ENCODE data around the gene NAA15.
"Not testable (repeated sequence)": the region's sequence is repeated elsewhere in the genome, so short reads cannot be mapped to it uniquely, and the experiment has no call there.

Gene NAA15

DNA sequence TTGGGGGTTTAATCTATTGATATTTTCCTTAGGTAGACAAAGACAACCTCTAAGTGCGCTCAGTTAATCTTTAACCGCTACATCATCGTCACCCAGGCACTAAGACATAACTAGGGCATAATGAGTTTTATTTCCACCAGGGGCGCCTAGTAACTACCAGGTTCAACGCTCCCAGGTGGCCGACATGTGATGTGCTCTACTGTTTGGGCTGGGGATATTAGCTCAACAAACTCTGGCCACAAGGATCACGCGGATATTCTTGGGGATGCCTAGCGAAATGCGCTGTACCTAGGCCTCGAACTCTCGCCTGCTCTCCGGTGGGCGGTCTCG lies 151.7 kb downstream of the NAA15 start:
- peak; percentile 45 to 49 for DNase-seq (ENCODE audit: low read depth in 2 of 2)

DNA sequence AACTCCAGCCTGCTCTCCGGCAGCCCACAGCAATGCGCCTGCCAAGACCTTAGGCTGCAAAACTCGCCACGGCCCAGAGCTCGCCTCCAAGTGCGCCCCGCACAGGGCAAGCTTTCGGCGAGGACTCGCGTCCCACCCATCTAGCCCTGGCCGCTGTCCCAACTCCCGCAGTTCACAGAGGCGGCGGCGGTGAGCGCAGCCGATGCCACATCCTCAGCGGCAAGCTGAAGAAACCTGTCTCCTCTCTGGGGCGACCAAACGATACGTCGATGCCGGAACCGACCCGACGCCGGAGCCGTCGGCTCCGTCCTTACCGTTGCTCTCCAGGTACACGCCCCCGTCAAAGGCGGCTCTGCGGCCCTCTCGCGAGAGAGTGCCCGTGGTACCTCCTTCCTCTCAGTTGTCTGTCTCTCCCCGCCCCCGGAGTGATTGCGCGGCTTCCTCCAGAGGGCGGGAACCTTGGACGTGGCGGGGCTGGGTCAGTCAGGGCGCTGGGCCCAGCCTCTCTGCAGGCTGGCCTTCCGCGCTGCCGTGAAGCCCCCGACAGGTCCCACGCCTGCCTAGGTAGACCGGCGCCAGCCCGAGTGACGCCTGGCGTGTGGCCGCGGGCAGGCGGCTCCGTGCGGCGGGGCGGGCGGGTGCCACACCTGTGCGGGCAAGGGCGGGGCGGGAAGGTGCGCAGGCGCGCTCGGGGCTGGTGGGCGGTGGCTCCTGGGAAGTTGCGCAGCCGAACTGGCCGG lies 152.2 kb downstream of the NAA15 start:
- DNase-seq (ENCODE audit: low read depth in 2 of 2), result peak; percentile 94 to 95

DNA sequence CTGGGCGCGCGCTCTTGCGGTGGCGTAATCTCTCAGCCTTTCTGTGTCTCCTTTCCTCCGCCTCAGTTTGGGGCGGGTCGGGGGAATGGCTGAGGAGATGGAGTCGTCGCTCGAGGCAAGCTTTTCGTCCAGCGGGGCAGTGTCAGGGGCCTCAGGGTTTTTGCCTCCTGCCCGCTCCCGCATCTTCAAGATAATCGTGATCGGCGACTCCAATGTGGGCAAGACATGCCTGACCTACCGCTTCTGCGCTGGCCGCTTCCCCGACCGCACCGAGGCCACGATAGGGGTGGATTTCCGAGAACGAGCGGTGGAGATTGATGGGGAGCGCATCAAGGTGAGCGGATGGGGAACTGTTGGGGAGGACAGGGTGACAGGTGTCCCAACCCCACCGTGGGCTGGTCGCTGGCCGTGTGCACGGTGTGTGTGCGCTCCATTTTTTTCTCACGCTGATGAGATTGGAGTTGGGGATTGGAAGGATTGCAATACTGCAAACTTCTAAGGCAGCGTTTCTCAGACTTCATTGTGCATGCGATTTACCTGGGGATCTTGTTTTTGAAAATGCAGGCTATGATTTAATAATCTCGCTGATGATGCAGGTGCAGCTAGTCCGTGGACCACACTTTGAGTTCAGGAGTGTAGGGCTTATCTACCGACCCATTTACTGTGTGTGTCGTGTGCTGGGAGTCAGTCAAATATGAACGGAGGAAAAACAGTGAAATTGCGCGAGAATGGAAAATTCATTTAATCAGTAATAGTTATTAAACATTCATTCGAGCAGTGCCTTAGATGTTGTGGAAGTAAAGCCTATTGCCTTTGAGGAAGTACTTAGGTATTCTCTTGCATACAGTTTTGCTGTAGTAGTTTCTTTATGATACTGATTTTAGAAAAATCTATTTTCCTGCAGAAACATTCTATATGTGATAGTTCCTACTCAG lies 153.1 kb downstream of the NAA15 start, which contains the start of gene RAB33B:
Gene RAB33B, plus strand, starts transcription at position 11 of the 935 bp plus-strand sequence. Its CDS starts 75 bp downstream, at position 86.
- DNase-seq (ENCODE audit: low read depth in 2 of 2), result no peak

DNA sequence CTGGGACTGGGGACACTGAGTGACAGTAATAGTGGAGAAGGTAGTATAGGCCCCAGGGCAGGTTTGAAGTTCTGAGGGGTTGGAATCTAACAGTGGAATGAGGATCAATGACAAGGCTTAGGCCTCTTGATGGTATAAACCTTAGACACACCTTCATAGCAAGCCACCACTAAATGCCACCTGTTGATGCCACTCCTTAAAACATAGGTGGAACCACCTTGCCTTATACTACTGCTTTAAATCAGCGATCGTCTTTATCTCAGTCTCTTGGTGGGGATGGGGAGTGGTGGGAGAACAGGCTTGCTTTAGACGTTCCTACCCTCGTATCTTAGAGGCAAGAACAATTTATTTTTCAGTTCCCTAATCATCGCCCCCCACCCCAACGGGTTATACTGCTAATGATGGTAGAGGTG lies 153.8 kb downstream of the NAA15 start:
- no peak for DNase-seq (ENCODE audit: low read depth in 2 of 2)

DNA sequence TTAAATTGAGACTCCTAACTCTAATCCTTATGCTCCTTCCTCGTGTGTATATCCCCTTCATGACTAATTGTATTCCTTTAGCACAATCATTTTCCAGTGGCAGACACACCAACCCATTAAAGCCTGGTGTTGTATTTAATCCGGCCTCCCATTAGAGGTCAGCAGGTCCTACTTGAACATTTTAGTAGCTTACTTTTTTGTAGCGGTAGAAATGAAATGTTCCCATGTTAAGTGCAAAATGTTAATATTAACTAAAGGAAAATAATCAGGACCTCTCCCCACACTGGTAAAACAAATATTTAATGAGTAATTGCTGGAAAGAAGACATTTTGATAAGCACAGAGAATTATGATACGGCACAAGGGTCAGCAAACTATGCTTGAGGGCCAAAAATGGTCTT lies 156.0 kb downstream of the NAA15 start:
- DNase-seq (ENCODE audit: low read depth in 2 of 2), result no peak

DNA sequence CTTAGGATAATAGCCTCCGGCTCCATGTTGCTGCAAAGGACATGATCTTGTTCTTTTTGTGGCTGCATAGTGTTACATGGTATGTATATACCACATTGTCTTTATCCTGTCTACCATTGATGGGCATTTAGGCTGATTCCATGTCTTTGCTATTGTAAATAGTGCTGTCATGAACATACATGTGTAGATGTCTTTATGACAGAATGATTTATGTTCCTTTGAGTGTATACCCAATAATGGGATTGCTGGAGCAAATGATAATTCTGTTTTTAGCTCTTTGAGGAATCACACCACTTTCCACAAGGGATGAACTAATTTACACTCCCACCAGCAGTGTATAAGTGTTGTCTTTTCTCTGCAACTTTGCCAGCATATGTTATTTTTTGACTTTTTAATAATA lies 157.2 kb downstream of the NAA15 start:
- DNase-seq (ENCODE audit: low read depth in 2 of 2), result no peak

DNA sequence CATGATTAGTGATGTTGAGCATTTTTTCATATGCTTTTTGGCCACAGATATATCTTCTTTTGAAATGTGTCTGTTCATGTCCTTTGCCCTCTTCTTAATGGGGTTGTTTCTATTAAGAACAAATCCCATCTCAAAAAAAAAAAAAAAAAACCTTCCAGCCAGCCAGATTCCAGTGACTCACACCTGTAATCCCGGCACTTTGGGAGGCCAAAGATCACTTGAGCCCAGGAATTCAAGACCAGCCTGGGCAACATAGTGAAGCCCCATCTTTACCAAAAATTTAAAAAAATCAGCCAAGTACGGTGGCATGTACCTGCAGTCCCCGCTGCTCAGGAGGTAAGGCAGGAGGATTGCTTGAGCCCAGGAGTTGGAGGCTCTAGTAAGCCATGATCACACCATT lies 157.7 kb downstream of the NAA15 start:
- no peak for DNase-seq (ENCODE audit: low read depth in 2 of 2)

DNA sequence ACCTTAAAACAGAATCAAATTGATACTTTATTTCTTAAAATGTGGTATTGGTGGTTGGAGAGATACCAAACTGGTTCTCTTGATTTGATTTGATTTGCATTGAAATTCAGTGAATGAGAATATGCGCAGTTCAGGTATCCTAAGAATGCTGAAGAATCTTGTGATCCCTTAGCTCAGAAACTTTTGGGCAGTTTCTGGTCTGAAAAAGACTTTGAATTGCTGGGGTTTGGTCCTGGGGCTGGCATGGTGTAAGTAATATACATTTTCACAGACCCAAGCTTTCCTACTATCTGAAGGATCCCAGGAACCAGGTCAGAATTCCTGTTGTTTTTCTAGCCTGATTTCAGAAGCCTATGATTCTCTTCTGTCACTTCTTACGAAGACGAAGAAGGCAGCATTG lies 159.3 kb downstream of the NAA15 start:
- no peak for DNase-seq (ENCODE audit: low read depth in 2 of 2)

DNA sequence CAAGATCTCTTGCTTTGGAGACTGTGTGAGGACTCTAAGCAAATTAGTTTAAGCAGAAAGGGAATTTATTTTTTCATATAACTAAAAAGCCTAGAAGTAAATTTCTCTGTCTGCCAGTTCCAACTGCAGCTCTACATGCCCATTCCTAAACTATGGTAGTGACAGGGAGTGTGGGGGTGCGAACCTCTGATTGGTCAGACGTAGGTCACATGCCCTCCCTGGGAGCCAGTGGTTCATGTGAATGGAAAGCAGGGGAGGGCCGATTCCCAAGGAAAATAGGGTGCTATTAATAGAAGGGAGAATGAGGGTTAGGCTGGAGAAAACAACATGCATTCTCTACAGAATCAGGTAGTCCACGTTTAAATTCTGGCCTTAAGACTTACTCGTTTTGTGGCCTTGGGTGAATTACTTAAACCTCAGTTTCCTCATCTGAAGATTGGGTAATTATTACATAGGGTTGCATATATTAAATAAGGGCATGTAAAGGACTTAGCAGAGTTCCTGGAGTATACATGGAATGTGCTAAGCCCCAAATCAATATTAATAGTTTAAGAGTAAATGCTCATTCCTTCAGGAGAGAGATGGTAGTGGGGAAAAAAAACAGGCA lies 159.8 kb downstream of the NAA15 start:
- no peak for DNase-seq (ENCODE audit: low read depth in 2 of 2)

DNA sequence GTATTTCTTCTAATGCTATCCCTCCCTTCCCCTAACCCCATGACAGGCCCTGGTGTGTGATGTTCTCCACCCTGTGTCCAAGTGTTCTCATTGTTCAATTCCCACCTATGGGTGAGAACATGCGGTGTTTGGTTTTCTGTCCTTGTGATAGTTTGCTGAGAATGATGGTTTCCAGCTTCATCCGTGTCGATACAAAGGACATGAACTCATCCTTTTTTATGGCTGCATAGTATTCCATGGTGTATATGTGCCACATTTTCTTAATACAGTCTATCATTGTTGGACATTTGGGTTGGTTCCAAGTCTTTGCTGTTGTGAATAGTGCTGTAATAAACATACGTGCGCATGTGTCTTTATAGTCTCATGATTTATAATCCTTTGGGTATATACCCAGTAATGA lies 163.2 kb downstream of the NAA15 start:
- not testable (repeated sequence) for DNase-seq (ENCODE audit: low read depth in 2 of 2)

DNA sequence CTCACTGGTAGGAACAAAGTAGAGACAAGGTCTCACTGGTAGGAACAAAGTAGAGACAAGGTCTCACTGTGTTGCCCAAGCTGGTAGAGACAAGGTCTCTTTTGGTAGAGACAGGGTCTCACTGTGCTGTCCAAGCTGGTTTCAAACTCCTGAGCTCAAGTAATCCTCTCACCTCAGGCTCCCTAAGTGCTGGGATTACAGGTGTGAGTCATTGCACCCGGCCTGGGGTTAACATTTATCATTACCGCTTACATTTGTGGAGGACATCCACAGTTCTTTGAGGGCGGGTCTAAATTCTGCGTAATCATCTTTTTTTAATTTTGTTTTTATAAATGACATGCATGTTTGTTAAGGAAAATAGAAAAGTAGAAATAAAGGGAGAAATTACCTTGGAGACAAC lies 164.6 kb downstream of the NAA15 start:
- DNase-seq (ENCODE audit: low read depth in 2 of 2), result no peak

DNA sequence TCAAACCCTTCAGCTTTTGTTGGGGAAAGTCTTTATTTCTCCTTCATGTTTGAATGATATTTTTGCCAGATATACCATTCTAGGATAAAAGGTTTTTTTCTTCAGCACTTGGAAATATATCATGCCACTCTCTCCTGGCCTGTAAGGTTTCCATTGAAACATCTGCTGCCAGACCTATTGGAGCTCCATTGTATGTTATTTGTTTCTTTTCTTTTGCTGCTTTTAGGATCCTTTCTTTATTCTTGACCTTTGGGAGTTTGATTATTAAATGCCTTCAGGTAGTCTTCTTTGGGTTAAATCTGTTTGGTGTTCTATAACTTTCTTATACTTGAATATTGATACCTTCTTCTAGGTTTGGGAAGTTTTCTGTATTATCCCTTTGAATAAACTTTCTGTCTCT lies 167.5 kb downstream of the NAA15 start:
- not testable (repeated sequence) for DNase-seq (ENCODE audit: low read depth in 2 of 2)

DNA sequence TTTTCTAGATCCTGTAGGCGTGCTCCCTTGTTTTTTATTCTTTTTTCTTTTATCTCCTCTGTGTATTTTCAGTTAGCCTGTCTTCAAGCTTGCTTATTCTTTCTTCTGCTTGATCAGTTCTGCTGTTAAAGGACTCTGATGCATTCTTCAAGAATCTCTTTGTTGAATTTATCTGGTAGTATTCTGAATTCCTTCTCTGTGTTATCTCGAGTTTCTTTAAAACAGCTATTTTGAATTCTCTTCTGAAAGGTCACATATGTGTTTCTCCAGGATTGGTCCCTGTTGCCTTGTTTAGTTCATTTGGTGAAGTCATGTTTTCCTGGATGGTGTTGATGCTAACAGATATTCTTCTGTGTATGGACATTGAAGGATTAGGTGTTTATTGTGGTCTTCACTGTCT lies 167.9 kb downstream of the NAA15 start:
- DNase-seq (ENCODE audit: low read depth in 2 of 2), result no peak

Data from stimulated activated CD4-positive, alpha-beta T cell treated with anti-CD3 and anti-CD28 coated beads, Interleukin-4, amount 100 ng/mL, for 48 hours (primary cell).